GM18867 (cell line): ENCODE data around the gene TGFBI.

Experiments
- ATAC-seq: cut with Tn5 transposase; IDR thresholded peaks from one replicate; pipeline ENCODE4 v1.9.1; 2021; ENCODE audit warnings: mild to moderate bottlenecking, moderate library complexity; ENCODE audit not compliant: unreplicated experiment

Gene TGFBI

GRCh38 chr5:136084698-136085097 lies 55.9 kb downstream of the TGFBI start:
- no peak for ATAC-seq

GRCh38 chr5:136086783-136087566 lies 58.2 kb downstream of the TGFBI start:
- no peak for ATAC-seq

- no peak for ATAC-seq
Measured at GRCh38 chr5:136087961-136088871, 59.4 kb downstream of the TGFBI start.

GRCh38 chr5:136089791-136090190 lies 61.0 kb downstream of the TGFBI start:
- ATAC-seq, result no peak

- no peak for ATAC-seq
Measured at GRCh38 chr5:136090319-136090718, 61.5 kb downstream of the TGFBI start.

GRCh38 chr5:136094189-136094912 lies 65.6 kb downstream of the TGFBI start:
- ATAC-seq, result no peak

- no peak for ATAC-seq
Measured at GRCh38 chr5:136094913-136095641, 66.3 kb downstream of the TGFBI start.

- ATAC-seq, result no peak
Measured at GRCh38 chr5:136098176-136098575, 69.4 kb downstream of the TGFBI start.

- no peak for ATAC-seq
Measured at GRCh38 chr5:136099870-136100269, 71.1 kb downstream of the TGFBI start.

GRCh38 chr5:136101884-136102283 lies 73.1 kb downstream of the TGFBI start:
- ATAC-seq, result no peak

- peak; percentile 39 for ATAC-seq
Measured at GRCh38 chr5:136103118-136103517, 74.3 kb downstream of the TGFBI start.

- no peak for ATAC-seq
Measured at GRCh38 chr5:136104306-136104965, 75.6 kb downstream of the TGFBI start.

GRCh38 chr5:136106351-136107031 lies 77.7 kb downstream of the TGFBI start:
- ATAC-seq, result no peak

GRCh38 chr5:136108180-136108611 lies 79.4 kb downstream of the TGFBI start:
- ATAC-seq, result peak; percentile 54

- ATAC-seq, result no peak
Measured at GRCh38 chr5:136108766-136109165, 80.0 kb downstream of the TGFBI start.

- ATAC-seq, result no peak
Measured at GRCh38 chr5:136109453-136110135, 80.8 kb downstream of the TGFBI start.
